Neural cell (in vitro differentiated cells): ENCODE data around the gene PACS2. TPM values are rescaled to one million over a fixed set of nuclear protein-coding genes. Genes with fewer than 3 reads are reported as not detected.

Experiments used
- H2AFZ ChIP-seq: fragments of 200-600, 300-800 bp; sonication (generic), shearing (Covaris generic); 2 replicates; pipeline ENCODE4 v1.6.0; 2014; ENCODE audit warnings: low read depth, mild to moderate bottlenecking, antibody characterized with exemption, low read length, moderate library complexity
- H3F3A ChIP-seq: fragments of 200-600 bp; shearing (Covaris generic); 2 replicates; pipeline ENCODE4 v1.6.1; 2016; ENCODE audit warnings: mild to moderate bottlenecking, moderate library complexity, mixed read lengths, antibody characterized with exemption, low read length; ENCODE audit not compliant: insufficient read depth, poor library complexity, severe bottlenecking
- H3K27ac ChIP-seq: fragments of 200-600, 300-800 bp; sonication (generic), shearing (Covaris generic); 2 replicates; pipeline ENCODE4 v1.5.1; 2014; ENCODE audit warnings: mild to moderate bottlenecking, low read length, moderate library complexity
- H3K27me3 ChIP-seq: fragments of 300-800, 200-600 bp; sonication (generic), shearing (Covaris generic); 2 replicates; pipeline ENCODE4 v1.6.0; 2014; ENCODE audit warnings: mild to moderate bottlenecking, low read depth, low read length, moderate library complexity; ENCODE audit not compliant: insufficient read depth
- H3K36me3 ChIP-seq: fragments of 300-800, 200-600 bp; sonication (generic), shearing (Covaris generic); 2 replicates; pipeline ENCODE4 v1.5.1; 2014; ENCODE audit warnings: mild to moderate bottlenecking, antibody characterized with exemption, low read length, moderate library complexity; ENCODE audit not compliant: insufficient read depth
- H3K4me2 ChIP-seq: fragments of 300-800, 200-600 bp; sonication (generic), shearing (Covaris generic); 2 replicates; pipeline ENCODE4 v1.6.0; 2014; ENCODE audit warnings: mild to moderate bottlenecking, low read length
- H3K4me3 ChIP-seq: fragments of 300-800, 200-600 bp; sonication (generic), shearing (Covaris generic); 2 replicates; pipeline ENCODE4 v1.5.1; 2014; ENCODE audit warnings: mild to moderate bottlenecking, low read length, moderate library complexity
- H3K79me2 ChIP-seq: fragments of 200-600 bp; shearing (Covaris generic); replicated peaks from 2 replicates; pipeline ENCODE4 v1.6.0; 2014; ENCODE audit warnings: mild to moderate bottlenecking, low read length, moderate library complexity; ENCODE audit not compliant: insufficient read depth
- H3K9ac ChIP-seq: fragments of 300-800, 200-600 bp; sonication (generic), shearing (Covaris generic); 2 replicates; pipeline ENCODE4 v1.6.1; 2016; ENCODE audit warnings: mild to moderate bottlenecking, low read length, mixed read lengths
- H3K9me2 ChIP-seq: fragments of 200-600 bp; shearing (Covaris generic); 2 replicates; pipeline ENCODE4 v1.6.1; 2016; ENCODE audit warnings: mild to moderate bottlenecking, low read length, mixed read lengths; ENCODE audit not compliant: insufficient read depth
- H3K9me3 ChIP-seq: fragments of 200-600, 300-800 bp; sonication (generic), shearing (Covaris generic); 2 replicates; pipeline ENCODE4 v1.6.1; 2016; ENCODE audit warnings: mild to moderate bottlenecking, mixed run types, low read length, moderate library complexity, mixed read lengths
- H4K20me1 ChIP-seq: fragments of 200-600 bp; shearing (Covaris generic); 2 replicates; pipeline ENCODE4 v1.6.1; 2016; ENCODE audit warnings: mild to moderate bottlenecking, mixed run types; ENCODE audit not compliant: insufficient read depth
- CTCF ChIP-seq: fragments of 450-650 bp; IDR thresholded peaks from 2 replicates; pipeline ENCODE4 v1.5.1; 2014; ENCODE audit warnings: antibody characterized with exemption, mild to moderate bottlenecking, moderate library complexity; ENCODE audit not compliant: poor library complexity, severe bottlenecking
- EP300 ChIP-seq: fragments of 450-650 bp; conservative IDR thresholded peaks from 2 replicates; pipeline ENCODE4 v1.6.1; 2014; ENCODE audit warnings: antibody characterized with exemption, mild to moderate bottlenecking, moderate library complexity; ENCODE audit not compliant: poor library complexity, severe bottlenecking
- EZH2 ChIP-seq: fragments of 200-600, 300-800 bp; shearing (Covaris generic), sonication (generic); IDR thresholded peaks from 2 replicates; pipeline ENCODE4 v1.6.1; 2014; ENCODE audit warnings: antibody characterized with exemption, low read length, borderline replicate concordance, mild to moderate bottlenecking; ENCODE audit not compliant: insufficient read depth, poor library complexity, severe bottlenecking
- MXI1 ChIP-seq: fragments of 450-650 bp; conservative IDR thresholded peaks from 2 replicates; pipeline ENCODE4 v1.6.1; 2014; ENCODE audit warnings: antibody characterized with exemption, mild to moderate bottlenecking; ENCODE audit not compliant: poor library complexity, severe bottlenecking
- POLR2AphosphoS5 ChIP-seq: IDR thresholded peaks from 2 replicates; pipeline ENCODE4 v1.6.1; 2012
- RAD21 ChIP-seq: fragments of 450-650 bp; conservative IDR thresholded peaks from 2 replicates; pipeline ENCODE4 v1.6.1; 2014; ENCODE audit warnings: antibody characterized with exemption, mild to moderate bottlenecking, moderate library complexity
- REST ChIP-seq: IDR thresholded peaks from 2 replicates; pipeline ENCODE4 v1.6.1; 2012; ENCODE audit warnings: borderline replicate concordance
- SMC3 ChIP-seq: fragments of 450-650 bp; conservative IDR thresholded peaks from 2 replicates; pipeline ENCODE4 v1.6.1; 2014; ENCODE audit warnings: antibody characterized with exemption, mild to moderate bottlenecking, moderate library complexity; ENCODE audit not compliant: poor library complexity
- TAF1 ChIP-seq: IDR thresholded peaks from 2 replicates; pipeline ENCODE4 v1.6.1; 2012; ENCODE audit warnings: low read depth
- polyA plus RNA-seq: library from polyadenylated mRNA; depleted of rRNA; stranded (reverse); fragments of >200 nt; gene quantifications from 2 replicates; pipeline ENCODE4 v1.2.3, GENCODE V29; 2014

The PACS2 gene
- polyA plus RNA-seq, 1 donor from 2014 or later = 77.7 TPM

GRCh38 chr14:105442834-105443233 is 128.3 kb downstream of the PACS2 start:
- Histone ChIP-seq H2AFZ (no peak overlapping the region), H4K20me1 (peaks cover 3% of the 10 kb centered on the region), H3K9ac (no peak overlapping the region), H3K27me3 (no peaks in the 10 kb centered on the region), H3K9me3 (no peaks in the 10 kb centered on the region), H3K4me3 (no peak overlapping the region), H3K4me2 (no peak overlapping the region), H3K79me2 (no peaks in the 10 kb centered on the region), H3K27ac (no peak overlapping the region), H3F3A (no peaks in the 10 kb centered on the region), H3K9me2 (no peaks in the 10 kb centered on the region), H3K36me3 (no peaks in the 10 kb centered on the region)
- TF ChIP-seq MXI1 = no peak
- no peak for TF ChIP-seq POLR2AphosphoS5
- no peak for TF ChIP-seq CTCF
- no peak for TF ChIP-seq TAF1
- no peak for TF ChIP-seq EZH2
- TF ChIP-seq EP300 = no peak
- TF ChIP-seq REST = no peak
- no peak for TF ChIP-seq SMC3
- no peak for TF ChIP-seq RAD21

GRCh38 chr14:105444859-105445258 is 130.3 kb downstream of the PACS2 start:
- H3K27ac ChIP-seq = no peak overlapping the region
- no peak overlapping the region for H3K4me2 ChIP-seq
- no peaks in the 10 kb centered on the region for H3K27me3 ChIP-seq
- no peak overlapping the region for H3K4me3 ChIP-seq
- no peaks in the 10 kb centered on the region for H3K36me3 ChIP-seq
- no peaks in the 10 kb centered on the region for H3K9me2 ChIP-seq
- H3F3A ChIP-seq = no peaks in the 10 kb centered on the region
- no peaks in the 10 kb centered on the region for H3K79me2 ChIP-seq
- H4K20me1 ChIP-seq = no peaks in the 10 kb centered on the region
- H3K9ac ChIP-seq = no peak overlapping the region
- TF ChIP-seq CTCF (no peak), EP300 (no peak), MXI1 (no peak)
- H2AFZ ChIP-seq = no peak overlapping the region
- H3K9me3 ChIP-seq = no peaks in the 10 kb centered on the region
